IPS-15b (cell line): Measurements from ENCODE around the gene MYO15B.

ENCODE experiments used
- H3K27me3 ChIP-seq: one replicate; pipeline ENCODE4 v1.6.1; 2013; ENCODE audit warnings: low read length; ENCODE audit not compliant: control insufficient read depth, insufficient read depth
- H3K36me3 ChIP-seq: one replicate; pipeline ENCODE4 v1.6.1; 2013; ENCODE audit warnings: low read length; ENCODE audit not compliant: control insufficient read depth, insufficient read depth
- H3K4me1 ChIP-seq: one replicate; pipeline ENCODE4 v1.6.1; 2013; ENCODE audit warnings: mild to moderate bottlenecking, low read length; ENCODE audit not compliant: control insufficient read depth, insufficient read depth
- H3K4me3 ChIP-seq: one replicate; pipeline ENCODE4 v1.5.1; 2013; ENCODE audit warnings: low read depth, low read length
- H3K9ac ChIP-seq: one replicate; pipeline ENCODE4 v1.6.1; 2013; ENCODE audit warnings: low read depth, mild to moderate bottlenecking, low read length
- H3K9me3 ChIP-seq: one replicate; pipeline ENCODE4 v1.6.1; 2013; ENCODE audit warnings: mild to moderate bottlenecking, low read length; ENCODE audit not compliant: control insufficient read depth, insufficient read depth

Gene MYO15B

DNA sequence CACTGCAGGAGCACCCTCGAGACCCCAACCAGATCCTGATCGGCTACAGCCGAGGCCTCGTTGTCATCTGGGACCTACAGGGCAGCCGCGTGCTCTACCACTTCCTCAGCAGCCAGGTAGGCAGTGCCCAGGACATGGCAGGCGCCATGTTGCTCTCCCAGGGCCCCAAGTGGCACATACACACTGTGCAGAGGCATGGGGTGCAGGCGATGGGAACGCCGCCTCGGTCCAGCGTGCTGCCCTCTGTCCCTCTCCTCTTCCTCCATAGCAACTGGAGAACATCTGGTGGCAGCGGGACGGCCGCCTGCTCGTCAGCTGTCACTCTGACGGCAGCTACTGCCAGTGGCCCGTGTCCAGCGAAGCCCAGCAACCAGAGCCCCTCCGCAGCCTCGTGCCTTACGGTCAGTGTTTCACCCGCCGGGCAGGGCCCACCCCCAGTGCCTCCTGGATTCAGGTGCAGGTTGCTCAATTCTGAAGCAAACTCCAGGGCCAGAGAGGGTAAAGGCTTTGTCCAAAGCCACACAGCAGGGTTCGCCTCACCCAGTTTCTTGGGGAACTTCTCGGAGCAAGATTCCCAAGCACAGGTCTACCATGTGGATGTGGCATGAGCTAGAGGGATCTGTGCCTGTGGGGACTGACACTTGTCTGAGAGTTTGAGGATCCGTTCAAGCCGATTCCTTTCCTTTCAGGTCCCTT lies 24.4 kb upstream of the MYO15B start:
- H3K36me3 ChIP-seq: peaks cover 13% of the 10 kb centered on the region
- no peaks in the 10 kb centered on the region for H3K27me3 ChIP-seq
- H3K9ac ChIP-seq: no peak overlapping the region
- H3K4me1 ChIP-seq: no peaks in the 10 kb centered on the region
- no peaks in the 10 kb centered on the region for H3K9me3 ChIP-seq
- H3K4me3 ChIP-seq: no peak overlapping the region

GRCh38 chr17:75564195-75564594 lies 23.4 kb upstream of the MYO15B start:
- Histone ChIP-seq H3K4me3 (no peak overlapping the region), H3K36me3 (peaks cover 17% of the 10 kb centered on the region), H3K9me3 (no peaks in the 10 kb centered on the region), H3K27me3 (no peaks in the 10 kb centered on the region), H3K9ac (no peak overlapping the region), H3K4me1 (no peaks in the 10 kb centered on the region)

- Histone ChIP-seq H3K9ac (no peak overlapping the region), H3K9me3 (no peaks in the 10 kb centered on the region)
Observed at GRCh38 chr17:75565066-75565465, 22.5 kb upstream of the MYO15B start.

DNA sequence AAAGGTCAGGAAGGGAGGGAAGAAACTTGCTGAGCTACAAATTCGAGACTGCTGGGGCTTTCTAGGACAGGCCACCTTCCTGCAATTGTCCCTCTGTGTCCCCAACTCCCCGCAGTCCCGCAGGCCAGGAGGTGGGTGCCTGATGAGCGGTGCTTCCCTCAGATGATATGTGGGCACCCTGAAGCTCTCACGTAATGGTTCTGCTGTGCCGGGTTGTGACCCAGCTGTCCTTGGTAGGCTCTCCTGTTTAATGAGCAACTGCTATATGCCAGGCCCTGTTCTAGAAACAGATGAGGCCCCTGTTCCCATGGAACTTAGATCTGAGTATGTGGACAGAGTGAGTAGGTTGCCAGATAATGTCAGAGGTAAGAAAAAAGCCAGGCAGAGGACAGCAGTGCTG lies 22.0 kb upstream of the MYO15B start:
- H3K4me1 ChIP-seq: no peaks in the 10 kb centered on the region

More at GRCh38 chr17:75565066-75565465, 22.5 kb upstream of the MYO15B start:
- H3K4me1 ChIP-seq: no peaks in the 10 kb centered on the region
- H3K27me3 ChIP-seq: no peaks in the 10 kb centered on the region
- peaks cover 15% of the 10 kb centered on the region for H3K36me3 ChIP-seq
- no peak overlapping the region for H3K4me3 ChIP-seq

DNA sequence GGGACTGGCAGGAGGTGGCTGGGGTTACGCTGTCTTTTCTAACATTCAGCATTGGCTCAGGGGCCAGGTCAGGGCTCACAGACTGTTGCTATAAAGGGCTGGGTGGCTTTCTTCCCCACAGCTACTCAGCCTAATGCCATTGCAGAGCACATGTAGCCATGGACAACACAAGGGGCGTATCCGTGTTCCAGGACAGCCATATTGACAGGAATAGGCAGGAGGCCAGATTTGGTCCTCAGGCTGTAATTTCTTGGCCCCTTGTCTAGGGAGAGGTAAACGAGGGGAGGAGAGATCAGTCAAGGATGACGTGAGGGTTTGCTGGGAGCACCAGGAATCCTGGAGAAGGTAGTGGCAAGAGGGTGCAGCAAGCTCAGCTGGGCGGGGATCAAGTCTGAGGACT lies 21.2 kb upstream of the MYO15B start:
- Histone ChIP-seq H3K9me3 (no peaks in the 10 kb centered on the region), H3K9ac (no peak overlapping the region), H3K36me3 (peaks cover 15% of the 10 kb centered on the region), H3K27me3 (no peaks in the 10 kb centered on the region), H3K4me3 (no peak overlapping the region), H3K4me1 (no peaks in the 10 kb centered on the region)

More for the DNA sequence above, 22.0 kb upstream of the MYO15B start:
- Histone ChIP-seq H3K27me3 (no peaks in the 10 kb centered on the region), H3K4me3 (no peak overlapping the region), H3K36me3 (peaks cover 15% of the 10 kb centered on the region), H3K9ac (no peak overlapping the region), H3K9me3 (no peaks in the 10 kb centered on the region)

- no peaks in the 10 kb centered on the region for H3K27me3 ChIP-seq
Observed at GRCh38 chr17:75566834-75567233, 20.8 kb upstream of the MYO15B start.

GRCh38 chr17:75568412-75569255 lies 19.0 kb upstream of the MYO15B start:
- Histone ChIP-seq H3K9me3 (no peaks in the 10 kb centered on the region), H3K9ac (no peak overlapping the region), H3K4me1 (no peaks in the 10 kb centered on the region), H3K36me3 (peaks cover 15% of the 10 kb centered on the region), H3K4me3 (no peak overlapping the region), H3K27me3 (no peaks in the 10 kb centered on the region)

More at GRCh38 chr17:75566834-75567233, 20.8 kb upstream of the MYO15B start:
- Histone ChIP-seq H3K4me1 (no peaks in the 10 kb centered on the region), H3K9me3 (no peaks in the 10 kb centered on the region), H3K9ac (no peak overlapping the region), H3K36me3 (peaks cover 15% of the 10 kb centered on the region), H3K4me3 (no peak overlapping the region)

GRCh38 chr17:75570034-75570676 lies 17.4 kb upstream of the MYO15B start:
- Histone ChIP-seq H3K27me3 (no peaks in the 10 kb centered on the region), H3K9ac (no peak overlapping the region), H3K9me3 (no peaks in the 10 kb centered on the region), H3K4me3 (no peak overlapping the region), H3K4me1 (no peaks in the 10 kb centered on the region), H3K36me3 (peaks cover 12% of the 10 kb centered on the region)

- no peaks in the 10 kb centered on the region for H3K4me1 ChIP-seq
- peaks cover 12% of the 10 kb centered on the region for H3K36me3 ChIP-seq
- H3K27me3 ChIP-seq: no peaks in the 10 kb centered on the region
- no peaks in the 10 kb centered on the region for H3K9me3 ChIP-seq
- H3K9ac ChIP-seq: no peak overlapping the region
- no peak overlapping the region for H3K4me3 ChIP-seq
Observed at GRCh38 chr17:75570772-75571171, 16.8 kb upstream of the MYO15B start.

DNA sequence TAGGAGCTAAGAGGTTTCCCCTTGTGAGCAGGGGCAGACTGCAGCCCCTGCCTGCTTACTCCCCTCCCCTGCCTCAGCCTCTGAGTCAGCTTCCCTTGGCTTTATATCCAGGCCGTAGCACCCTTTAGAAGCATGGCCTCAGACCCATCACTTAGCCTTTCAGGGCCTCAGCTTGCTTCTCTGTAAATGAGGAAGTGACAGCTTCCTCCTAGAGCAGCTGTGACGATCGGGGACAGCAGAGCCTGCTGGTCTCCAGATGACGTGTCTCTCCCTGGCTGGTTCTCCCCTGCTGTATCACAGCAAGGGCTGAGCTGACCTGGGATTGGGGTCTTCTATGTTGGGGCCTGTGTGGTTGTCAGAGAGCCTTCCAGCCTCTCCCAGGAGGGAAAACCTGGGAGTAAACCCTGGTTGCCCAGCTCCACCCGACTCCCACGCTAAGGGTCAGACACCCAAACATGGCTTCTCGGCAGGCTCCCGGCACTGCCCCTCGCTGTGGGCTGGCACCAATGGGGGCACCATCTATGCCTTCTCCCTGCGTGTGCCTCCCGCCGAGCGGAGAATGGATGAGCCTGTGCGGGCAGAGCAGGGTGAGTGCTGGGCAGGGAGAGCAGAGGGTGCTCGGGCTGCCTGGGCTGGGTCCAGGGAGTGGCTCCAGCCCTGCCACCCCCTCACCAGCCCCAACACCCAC lies 16.3 kb upstream of the MYO15B start:
- H3K4me1 ChIP-seq: no peaks in the 10 kb centered on the region
- H3K36me3 ChIP-seq: peaks cover 12% of the 10 kb centered on the region
- H3K27me3 ChIP-seq: no peaks in the 10 kb centered on the region
- H3K4me3 ChIP-seq: no peak overlapping the region
- H3K9ac ChIP-seq: no peak overlapping the region
- no peaks in the 10 kb centered on the region for H3K9me3 ChIP-seq

- Histone ChIP-seq H3K4me3 (no peak overlapping the region), H3K9ac (no peak overlapping the region), H3K4me1 (no peaks in the 10 kb centered on the region), H3K27me3 (no peaks in the 10 kb centered on the region), H3K36me3 (peaks cover 12% of the 10 kb centered on the region), H3K9me3 (no peaks in the 10 kb centered on the region)
Observed at GRCh38 chr17:75571885-75572215, 15.8 kb upstream of the MYO15B start.
